Measurements from ENCODE around the gene MAPK9. TPM values are rescaled to one million over a fixed set of nuclear protein-coding genes. Genes with fewer than 3 reads are reported as not detected.
"Not testable (repeated sequence)": the region's sequence is repeated elsewhere in the genome, so short reads cannot be mapped to it uniquely, and the experiment has no call there.

MAPK9 gene
- total RNA-seq, 1 donor from 2014 or later: 36.1 TPM

- no peaks in the 10 kb centered on the region for H3K4me1 Mint-ChIP-seq
- no peak overlapping the region for H3K27ac Mint-ChIP-seq (ENCODE audit: unreplicated experiment)
- no peak overlapping the region for H3K4me3 Mint-ChIP-seq
- DNase-seq (ENCODE audit: low read depth, low spot score): no peak
- TF ChIP-seq CTCF (conservative IDR thresholded peaks at IDR 0.05): no peak
- H3K27me3 Mint-ChIP-seq (ENCODE audit: low read depth): no peaks in the 10 kb centered on the region
- no peaks in the 10 kb centered on the region for H3K36me3 Mint-ChIP-seq (ENCODE audit: low read depth)
- H3K9me3 Mint-ChIP-seq: no peaks in the 10 kb centered on the region
Observed at GRCh38 chr5:180304016-180304292, 12.1 kb upstream of the MAPK9 start.

- no peaks in the 10 kb centered on the region for H3K4me1 Mint-ChIP-seq
- H3K36me3 Mint-ChIP-seq (ENCODE audit: low read depth): no peaks in the 10 kb centered on the region
- no peak for TF ChIP-seq CTCF (conservative IDR thresholded peaks at IDR 0.05)
- H3K27ac Mint-ChIP-seq (ENCODE audit: unreplicated experiment): no peak overlapping the region
- H3K4me3 Mint-ChIP-seq: no peak overlapping the region
- no peak for DNase-seq (ENCODE audit: low read depth, low spot score)
- no peaks in the 10 kb centered on the region for H3K27me3 Mint-ChIP-seq (ENCODE audit: low read depth)
- H3K9me3 Mint-ChIP-seq: no peaks in the 10 kb centered on the region
Observed at GRCh38 chr5:180303226-180304015, 11.5 kb upstream of the MAPK9 start.

GRCh38 chr5:180302256-180302655, 10.4 kb upstream of the MAPK9 start:
- TF ChIP-seq CTCF (conservative IDR thresholded peaks at IDR 0.05): no peak
- no peaks in the 10 kb centered on the region for H3K9me3 Mint-ChIP-seq
- no peak overlapping the region for H3K4me3 Mint-ChIP-seq
- DNase-seq (ENCODE audit: low read depth, low spot score): no peak
- H3K27ac Mint-ChIP-seq (ENCODE audit: unreplicated experiment): no peak overlapping the region
- H3K36me3 Mint-ChIP-seq (ENCODE audit: low read depth): no peaks in the 10 kb centered on the region
- no peaks in the 10 kb centered on the region for H3K27me3 Mint-ChIP-seq (ENCODE audit: low read depth)
- peaks cover 4% of the 10 kb centered on the region for H3K4me1 Mint-ChIP-seq

- Mint-ChIP-seq H3K4me3 (no peak overlapping the region), H3K4me1 (peaks cover 4% of the 10 kb centered on the region), H3K9me3 (no peaks in the 10 kb centered on the region), H3K27me3 (ENCODE audit: low read depth) (no peaks in the 10 kb centered on the region), H3K36me3 (ENCODE audit: low read depth) (no peaks in the 10 kb centered on the region), H3K27ac (ENCODE audit: unreplicated experiment) (no peak overlapping the region)
- no peak for TF ChIP-seq CTCF (conservative IDR thresholded peaks at IDR 0.05)
- DNase-seq (ENCODE audit: low read depth, low spot score): no peak
Observed at GRCh38 chr5:180301253-180301652, 9.4 kb upstream of the MAPK9 start.

- H3K36me3 Mint-ChIP-seq (ENCODE audit: low read depth): no peaks in the 10 kb centered on the region
Observed at GRCh38 chr5:180299526-180299925, 7.6 kb upstream of the MAPK9 start.

GRCh38 chr5:180299014-180299413, 7.1 kb upstream of the MAPK9 start:
- H3K4me3 Mint-ChIP-seq; DNase-seq (ENCODE audit: low read depth, low spot score); H3K27ac Mint-ChIP-seq (ENCODE audit: unreplicated experiment); H3K27me3 Mint-ChIP-seq (ENCODE audit: low read depth); H3K4me1 Mint-ChIP-seq; H3K36me3 Mint-ChIP-seq (ENCODE audit: low read depth); H3K9me3 Mint-ChIP-seq: not testable (repeated sequence)

More at GRCh38 chr5:180299526-180299925, 7.6 kb upstream of the MAPK9 start:
- Mint-ChIP-seq H3K9me3 (no peaks in the 10 kb centered on the region), H3K27ac (ENCODE audit: unreplicated experiment) (no peak overlapping the region), H3K4me1 (peaks cover 4% of the 10 kb centered on the region), H3K4me3 (no peak overlapping the region), H3K27me3 (ENCODE audit: low read depth) (no peaks in the 10 kb centered on the region)
- no peak for DNase-seq (ENCODE audit: low read depth, low spot score)
- no peak for TF ChIP-seq CTCF (conservative IDR thresholded peaks at IDR 0.05)

Measured in neural crest cell (in vitro differentiated cells).